Fibroblast of lung (primary cell): Measurements from ENCODE around the gene FRY. TPM values are rescaled to one million over a fixed set of nuclear protein-coding genes. Genes with fewer than 3 reads are reported as not detected.

Experiments used
- DNase-seq, 2 donors: peaks; one replicate each; pipeline versions ENCODE4 v3.0.0 to v3.0.0-alpha.2; 2010; ENCODE audit warnings: low read depth in 2 of 2
- H2AFZ ChIP-seq: 2 replicates; pipeline ENCODE4 v1.5.1; 2012; ENCODE audit warnings: low read length, control low read depth, inconsistent platforms
- H3K27ac ChIP-seq: 2 replicates; pipeline ENCODE4 v1.5.1; 2011; ENCODE audit warnings: low read length, control low read depth; ENCODE audit not compliant: insufficient read depth
- H3K27me3 ChIP-seq: 2 replicates; pipeline ENCODE4 v1.5.1; 2011; ENCODE audit warnings: mild to moderate bottlenecking, low read length; ENCODE audit not compliant: control insufficient read depth, insufficient read depth
- H3K36me3 ChIP-seq: 2 replicates; pipeline ENCODE4 v1.5.1; 2011; ENCODE audit warnings: low read length; ENCODE audit not compliant: control insufficient read depth, insufficient read depth
- H3K4me1 ChIP-seq: 2 replicates; pipeline ENCODE4 v1.5.1; 2011; ENCODE audit warnings: low read length; ENCODE audit not compliant: control insufficient read depth, insufficient read depth; ENCODE audit errors: extremely low read depth
- H3K4me2 ChIP-seq: 2 replicates; pipeline ENCODE4 v1.5.1; 2011; ENCODE audit warnings: low read length, control low read depth; ENCODE audit not compliant: insufficient read depth; ENCODE audit errors: extremely low read depth
- H3K4me3 ChIP-seq, 4 experiments: fragments of 200-600 bp in 1 of 4; sonication (generic) in 1 of 4; replicated peaks in 1 of 4; 2 replicates each; pipeline ENCODE4 v1.5.1; 2011 to 2016; ENCODE audit warnings: low read length in 4 of 4, low read depth in 3 of 4, mild to moderate bottlenecking in 3 of 4, control low read depth in 2 of 4, inconsistent platforms in 1 of 4, mixed read lengths in 1 of 4; ENCODE audit not compliant: insufficient read depth in 1 of 4; ENCODE audit errors: control extremely low read depth in 1 of 4
- H3K79me2 ChIP-seq: 2 replicates; pipeline ENCODE4 v1.5.1; 2012; ENCODE audit warnings: mild to moderate bottlenecking, low read length, inconsistent platforms; ENCODE audit not compliant: control insufficient read depth, insufficient read depth
- H3K9ac ChIP-seq: 2 replicates; pipeline ENCODE4 v1.5.1; 2011; ENCODE audit warnings: mild to moderate bottlenecking, low read length, control low read depth; ENCODE audit not compliant: insufficient read depth
- H3K9me3 ChIP-seq: 2 replicates; pipeline ENCODE4 v1.5.1; 2012; ENCODE audit warnings: low read depth, low read length; ENCODE audit not compliant: control insufficient read depth, insufficient read depth
- H4K20me1 ChIP-seq: 2 replicates; pipeline ENCODE4 v1.5.1; 2011; ENCODE audit warnings: low read length; ENCODE audit not compliant: control insufficient read depth, insufficient read depth; ENCODE audit errors: extremely low read depth
- CTCF ChIP-seq, 2 donors: IDR thresholded peaks in 1 of 2; conservative IDR thresholded peaks in 1 of 2; 1 replicate in 1 of 2; 2 replicates in 1 of 2; pipeline ENCODE4 v1.5.1; 2011 to 2012; ENCODE audit warnings: low read length in 2 of 2, control low read depth in 1 of 2, inconsistent platforms in 1 of 2, low read depth in 1 of 2, mild to moderate bottlenecking in 1 of 2
- EZH2 ChIP-seq: IDR thresholded peaks from 2 replicates; pipeline ENCODE4 v1.5.1; 2012; ENCODE audit warnings: low read length, control low read depth, mild to moderate bottlenecking; ENCODE audit errors: missing control alignments
- polyA plus RNA-seq, 2 donors: library from polyadenylated mRNA; depleted of rRNA in 1 of 2; stranded (reverse) in 1 of 2; unstranded in 1 of 2; fragments of >200 nt; gene quantifications; 2 replicates each; pipeline ENCODE4 v1.2.1, GENCODE V29; 2011 to 2012; ENCODE audit warnings: missing spikeins in 1 of 2
- total RNA-seq: library from RNA; depleted of rRNA; stranded (reverse); fragments of >200 nt; gene quantifications from 2 replicates; pipeline ENCODE4 v1.2.1, GENCODE V29; 2014

Gene FRY
- total and polyA plus RNA-seq, 2 donors (not counting 1 experiment from before 2014, with no cell fraction given): 8.8 to 18.3 TPM

GRCh38 chr13:32165796-32166195 is 134.2 kb downstream of the FRY start:
- Histone ChIP-seq H3K79me2 (no peaks in the 10 kb centered on the region), H3K27me3 (no peaks in the 10 kb centered on the region), H3K4me1 (peaks cover 7% of the 10 kb centered on the region), H3K4me3 (no peak overlapping the region), H4K20me1 (no peaks in the 10 kb centered on the region), H3K9ac (no peak overlapping the region), H2AFZ (peak overlapping the region; percentile 36), H3K36me3 (no peaks in the 10 kb centered on the region), H3K9me3 (no peaks in the 10 kb centered on the region), H3K27ac (no peak overlapping the region), H3K4me2 (no peak overlapping the region)
- DNase-seq: no peak
- TF ChIP-seq CTCF (conservative IDR thresholded peaks at IDR 0.05 in 1 of 2, IDR thresholded peaks at IDR 0.05 in 1 of 2; ENCODE audit: low read depth in 1 of 2, low read length in 2 of 2) (no peak), EZH2 (no peak)

- H2AFZ ChIP-seq: no peak overlapping the region
- no peak overlapping the region for H3K4me3 ChIP-seq
- no peak overlapping the region for H3K27ac ChIP-seq
- H3K4me1 ChIP-seq: peaks cover 7% of the 10 kb centered on the region
- H3K79me2 ChIP-seq: no peaks in the 10 kb centered on the region
- no peak overlapping the region for H3K9ac ChIP-seq
- H3K9me3 ChIP-seq: no peaks in the 10 kb centered on the region
- DNase-seq: no peak
- H4K20me1 ChIP-seq: no peaks in the 10 kb centered on the region
- peaks cover 1% of the 10 kb centered on the region for H3K36me3 ChIP-seq
- H3K27me3 ChIP-seq: no peaks in the 10 kb centered on the region
- H3K4me2 ChIP-seq: no peak overlapping the region
- no peak for TF ChIP-seq CTCF (conservative IDR thresholded peaks at IDR 0.05 in 1 of 2, IDR thresholded peaks at IDR 0.05 in 1 of 2; ENCODE audit: low read depth in 1 of 2, low read length in 2 of 2)
- TF ChIP-seq EZH2: no peak
Observed at GRCh38 chr13:32168131-32168530, 136.6 kb downstream of the FRY start.

- Histone ChIP-seq H3K9me3 (no peaks in the 10 kb centered on the region), H3K4me3 (no peak overlapping the region), H4K20me1 (no peaks in the 10 kb centered on the region), H3K79me2 (no peaks in the 10 kb centered on the region), H3K36me3 (peaks cover 1% of the 10 kb centered on the region), H3K27me3 (no peaks in the 10 kb centered on the region), H2AFZ (no peak overlapping the region), H3K9ac (no peak overlapping the region), H3K4me1 (no peaks in the 10 kb centered on the region), H3K4me2 (no peak overlapping the region), H3K27ac (no peak overlapping the region)
- DNase-seq: no peak
- TF ChIP-seq CTCF (conservative IDR thresholded peaks at IDR 0.05 in 1 of 2, IDR thresholded peaks at IDR 0.05 in 1 of 2; ENCODE audit: low read depth in 1 of 2, low read length in 2 of 2) (no peak), EZH2 (no peak)
Observed at GRCh38 chr13:32170841-32171240, 139.3 kb downstream of the FRY start.
